SJCRH30 (cell line): ENCODE data around the gene E2F6. TPM values are rescaled to one million over a fixed set of nuclear protein-coding genes. Genes with fewer than 3 reads are reported as not detected.
A peak's percentile ranks its signal among the peaks of the same experiment; 100 is the strongest.

Experiments used
- DNase-seq, 2 experiments: peaks; one replicate each; pipeline ENCODE4 v3.0.0-alpha.2; 2015 to 2020
- H3K27ac ChIP-seq: fragments of 250-450 bp; sonication (Bioruptor Pico); 2 replicates; pipeline ENCODE4 v1.5.1; 2020; ENCODE audit warnings: mild to moderate bottlenecking, moderate library complexity
- H3K27me3 ChIP-seq: fragments of 250-450 bp; sonication (Bioruptor Pico); 2 replicates; pipeline ENCODE4 v1.5.1; 2020; ENCODE audit warnings: mild to moderate bottlenecking, moderate library complexity
- H3K36me3 ChIP-seq: fragments of 250-450 bp; sonication (Bioruptor Pico); 2 replicates; pipeline ENCODE4 v1.5.1; 2020; ENCODE audit warnings: mild to moderate bottlenecking, moderate library complexity
- H3K4me1 ChIP-seq: fragments of 250-450 bp; sonication (Bioruptor Pico); 2 replicates; pipeline ENCODE4 v1.5.1; 2020; ENCODE audit warnings: mild to moderate bottlenecking, moderate library complexity
- H3K4me3 ChIP-seq: fragments of 250-450 bp; sonication (Bioruptor Pico); 2 replicates; pipeline ENCODE4 v1.5.1; 2020; ENCODE audit warnings: mild to moderate bottlenecking, moderate library complexity
- H3K9me3 ChIP-seq: fragments of 250-450 bp; sonication (Bioruptor Pico); replicated peaks from 2 replicates; pipeline ENCODE4 v1.5.1; 2020; ENCODE audit warnings: mild to moderate bottlenecking, moderate library complexity
- total RNA-seq: library from RNA; depleted of rRNA; stranded (reverse); fragments of >200 nt; shearing (Covaris generic); gene quantifications from 2 replicates; pipeline ENCODE4 v1.2.3, GENCODE V29; 2014; rRNA removed

Gene E2F6, protein sequence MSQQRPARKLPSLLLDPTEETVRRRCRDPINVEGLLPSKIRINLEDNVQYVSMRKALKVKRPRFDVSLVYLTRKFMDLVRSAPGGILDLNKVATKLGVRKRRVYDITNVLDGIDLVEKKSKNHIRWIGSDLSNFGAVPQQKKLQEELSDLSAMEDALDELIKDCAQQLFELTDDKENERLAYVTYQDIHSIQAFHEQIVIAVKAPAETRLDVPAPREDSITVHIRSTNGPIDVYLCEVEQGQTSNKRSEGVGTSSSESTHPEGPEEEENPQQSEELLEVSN
- 32.2 and 40.9 TPM in 2 replicates for total RNA-seq

DNA sequence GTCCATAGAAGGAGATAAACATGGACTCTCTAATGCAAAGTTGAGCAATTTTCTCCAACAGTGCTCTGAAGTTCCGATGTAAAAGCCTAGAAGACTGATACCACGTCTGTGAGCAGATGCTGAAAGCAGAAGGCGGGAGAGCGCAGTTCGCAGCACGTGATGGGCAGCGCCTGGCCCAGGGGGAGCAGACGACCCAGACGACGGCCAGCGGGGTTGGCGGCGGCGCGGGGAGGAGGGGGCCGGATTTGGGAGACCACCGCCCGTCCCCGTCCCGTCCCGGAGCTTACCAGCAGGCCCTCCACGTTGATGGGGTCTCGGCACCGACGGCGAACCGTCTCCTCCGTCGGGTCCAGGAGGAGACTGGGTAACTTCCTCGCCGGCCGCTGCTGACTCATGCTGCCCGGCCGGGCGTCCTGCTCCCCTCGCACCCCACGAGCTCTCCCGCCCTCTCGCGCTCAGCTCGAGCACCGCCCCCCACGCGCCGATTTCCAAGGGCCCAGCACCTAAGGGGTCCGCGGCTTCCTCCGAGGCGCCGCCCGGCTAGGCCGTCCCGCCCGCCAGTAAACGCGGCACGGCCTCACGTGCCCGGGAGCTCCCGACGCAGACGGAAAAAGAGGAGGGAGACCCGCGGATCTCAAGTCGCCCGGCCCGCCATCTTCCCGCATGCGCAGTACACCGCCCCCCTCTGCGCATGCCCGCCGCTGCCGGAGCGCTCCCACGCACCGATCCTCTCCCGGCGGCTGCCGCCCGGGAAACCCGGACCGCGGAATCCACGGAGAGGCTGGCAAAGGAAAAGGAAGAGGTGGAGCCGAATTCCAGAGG, at the start of gene E2F6:
E2F6 (minus strand) TSS at position 677 of the 822 bp plus-strand sequence; CDS start at position 395, 282 bp downstream.
- no peaks in the 10 kb centered on the region for H3K9me3 ChIP-seq

DNA sequence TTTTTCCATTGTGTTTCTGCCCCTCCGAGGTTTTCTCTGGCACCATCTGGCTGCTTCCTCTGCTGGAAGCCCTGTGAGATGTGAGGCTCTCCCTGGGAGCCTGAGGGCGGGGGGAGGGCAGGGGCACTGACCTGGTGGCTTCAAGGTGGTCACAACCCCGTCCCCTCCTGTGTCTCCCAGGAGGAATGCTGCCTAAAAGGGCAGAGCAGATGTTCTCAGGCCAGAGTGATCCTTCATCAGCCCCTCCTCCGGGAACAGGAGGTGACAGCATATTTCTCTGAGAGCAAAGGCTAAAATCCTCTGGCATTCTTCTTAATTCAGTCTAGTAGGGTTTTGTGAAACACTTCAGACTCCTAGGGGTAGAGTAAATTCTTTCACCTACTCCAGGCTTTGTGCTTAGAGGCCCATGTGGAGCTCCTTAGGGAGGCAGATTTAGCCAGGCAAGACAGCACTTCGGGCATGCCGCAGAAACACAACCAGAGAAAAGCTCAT, 49.6 kb upstream of the E2F6 start:
- H3K36me3 ChIP-seq: no peaks in the 10 kb centered on the region
- H3K27ac ChIP-seq: no peak overlapping the region
- H3K4me1 ChIP-seq: peaks cover 9% of the 10 kb centered on the region; the same call in 1 of the 2 replicates
- no peaks in the 10 kb centered on the region for H3K27me3 ChIP-seq
- no peak for DNase-seq
- H3K9me3 ChIP-seq: 0 out of 2 replicates have a peak, but pooled peaks cover 2% of the 10 kb centered on the region
- H3K4me3 ChIP-seq: no peak overlapping the region

More for the DNA sequence above, at the start of gene E2F6:
- peak; percentile 96 for DNase-seq
- H3K27me3 ChIP-seq: no peaks in the 10 kb centered on the region
- H3K36me3 ChIP-seq: peaks cover 37% of the 10 kb centered on the region
- peak within 1 kb of the TSS; percentile 74 for H3K4me3 ChIP-seq
- H3K4me1 ChIP-seq: peaks cover 3% of the 10 kb centered on the region; the same call in 1 of the 2 replicates
- peak within 1 kb of the TSS; percentile 92 for H3K27ac ChIP-seq

DNA sequence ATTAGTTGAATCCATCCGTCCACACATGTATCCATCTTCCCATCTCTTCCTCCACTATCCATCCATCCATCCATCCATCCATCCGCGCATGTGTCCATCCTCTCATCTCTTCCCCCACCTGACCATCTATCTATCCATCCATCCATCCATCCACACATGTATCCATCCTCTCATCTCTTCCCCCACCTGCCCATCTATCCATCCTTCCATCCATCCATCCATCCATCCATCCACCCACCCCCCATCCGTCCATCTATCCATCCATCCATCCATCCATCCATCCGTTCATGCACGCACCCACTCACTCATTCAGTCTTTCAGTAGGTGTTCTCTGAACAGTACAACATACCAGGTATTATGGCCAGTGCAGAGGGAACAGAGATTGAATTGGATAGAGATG, 48.9 kb upstream of the E2F6 start:
- Histone ChIP-seq H3K27me3 (no peaks in the 10 kb centered on the region), H3K4me1 (peaks cover 9% of the 10 kb centered on the region; the same call in 1 of the 2 replicates), H3K4me3 (no peak overlapping the region), H3K9me3 (0 out of 2 replicates have a peak, but pooled peaks cover 2% of the 10 kb centered on the region), H3K36me3 (no peaks in the 10 kb centered on the region), H3K27ac (no peak overlapping the region)
- DNase-seq: no peak

DNA sequence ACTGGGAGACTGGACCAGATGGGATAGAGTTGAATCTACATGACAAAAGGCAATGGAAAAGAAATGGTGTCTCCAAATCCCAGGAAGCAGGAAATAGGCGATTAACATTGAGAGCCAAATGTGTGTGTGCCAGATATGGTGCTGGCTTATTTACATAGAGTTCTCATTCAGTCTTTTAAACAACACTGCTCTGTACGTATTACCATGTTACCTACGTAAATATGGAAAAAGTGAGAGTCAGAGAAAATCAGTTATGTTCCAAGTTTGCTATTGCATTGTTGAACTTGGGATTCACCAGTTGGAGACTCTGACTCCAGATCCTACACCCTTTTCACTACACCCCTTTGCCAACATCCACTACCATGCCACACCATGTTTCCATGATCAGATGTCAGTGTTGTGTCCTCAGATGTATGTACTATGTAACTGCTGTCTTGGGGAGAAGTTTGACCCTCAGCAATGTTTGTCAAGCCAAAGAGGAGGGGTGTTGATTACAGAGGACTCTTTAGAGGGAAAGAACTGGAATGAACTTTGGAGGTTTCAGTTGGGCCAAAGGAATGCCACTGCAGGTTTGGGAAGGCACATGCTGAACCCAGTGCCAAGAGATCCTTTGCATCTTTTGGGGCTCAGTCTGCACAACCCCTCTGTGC, 48.2 kb upstream of the E2F6 start:
- no peak for DNase-seq
- H3K9me3 ChIP-seq: 0 out of 2 replicates have a peak, but pooled peaks cover 2% of the 10 kb centered on the region
- H3K27me3 ChIP-seq: no peaks in the 10 kb centered on the region
- H3K4me3 ChIP-seq: no peak overlapping the region
- H3K27ac ChIP-seq: no peak overlapping the region
- peaks cover 9% of the 10 kb centered on the region; the same call in 1 of the 2 replicates for H3K4me1 ChIP-seq
- H3K36me3 ChIP-seq: no peaks in the 10 kb centered on the region

DNA sequence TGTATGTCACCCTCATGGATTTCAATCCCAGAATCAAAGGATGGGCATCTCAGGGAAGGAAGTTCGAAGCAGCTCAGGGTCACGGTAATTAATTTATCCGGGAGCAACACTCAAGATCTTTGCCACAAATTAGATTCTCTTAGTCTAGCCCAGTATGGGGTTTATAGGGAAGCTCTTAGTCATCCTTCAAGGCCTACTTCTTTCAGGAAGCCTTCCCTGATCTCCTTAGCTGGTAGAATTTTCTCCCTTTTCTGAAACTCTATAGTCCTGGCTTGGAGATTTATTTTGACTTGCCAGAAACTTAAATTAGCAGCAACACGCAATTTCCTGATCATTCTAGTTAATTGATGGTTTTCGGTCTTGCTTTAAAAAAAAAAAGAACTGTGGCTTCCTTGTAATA, 47.4 kb upstream of the E2F6 start:
- Histone ChIP-seq H3K27ac (no peak overlapping the region), H3K9me3 (no peaks in the 10 kb centered on the region), H3K4me1 (peaks cover 9% of the 10 kb centered on the region; the same call in 1 of the 2 replicates), H3K4me3 (no peak overlapping the region), H3K36me3 (no peaks in the 10 kb centered on the region), H3K27me3 (no peaks in the 10 kb centered on the region)
- DNase-seq: no peak

DNA sequence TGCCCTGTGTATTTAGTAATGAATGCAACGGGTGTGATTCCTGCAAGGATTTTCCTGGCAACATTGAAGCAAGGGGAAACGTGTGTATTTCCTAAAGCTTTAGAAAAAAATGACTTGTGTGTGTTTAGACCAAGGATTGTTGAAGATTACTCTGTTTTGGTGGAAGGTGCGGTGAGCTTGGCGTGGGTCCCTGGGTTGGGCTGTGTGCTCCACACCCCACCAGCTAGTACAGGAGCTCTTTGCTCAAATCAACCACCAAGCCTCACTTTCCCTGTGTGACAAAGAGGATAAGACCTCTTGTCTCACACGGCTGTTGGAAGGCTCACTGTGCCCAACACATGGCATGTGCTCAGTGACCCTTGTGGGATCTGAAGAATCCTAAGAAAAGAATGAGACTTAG, 46.5 kb upstream of the E2F6 start:
- Histone ChIP-seq H3K9me3 (no peaks in the 10 kb centered on the region), H3K27ac (no peak overlapping the region), H3K36me3 (no peaks in the 10 kb centered on the region), H3K4me3 (no peak overlapping the region), H3K4me1 (peaks cover 13% of the 10 kb centered on the region; the same call in 1 of the 2 replicates), H3K27me3 (no peaks in the 10 kb centered on the region)
- DNase-seq: no peak

DNA sequence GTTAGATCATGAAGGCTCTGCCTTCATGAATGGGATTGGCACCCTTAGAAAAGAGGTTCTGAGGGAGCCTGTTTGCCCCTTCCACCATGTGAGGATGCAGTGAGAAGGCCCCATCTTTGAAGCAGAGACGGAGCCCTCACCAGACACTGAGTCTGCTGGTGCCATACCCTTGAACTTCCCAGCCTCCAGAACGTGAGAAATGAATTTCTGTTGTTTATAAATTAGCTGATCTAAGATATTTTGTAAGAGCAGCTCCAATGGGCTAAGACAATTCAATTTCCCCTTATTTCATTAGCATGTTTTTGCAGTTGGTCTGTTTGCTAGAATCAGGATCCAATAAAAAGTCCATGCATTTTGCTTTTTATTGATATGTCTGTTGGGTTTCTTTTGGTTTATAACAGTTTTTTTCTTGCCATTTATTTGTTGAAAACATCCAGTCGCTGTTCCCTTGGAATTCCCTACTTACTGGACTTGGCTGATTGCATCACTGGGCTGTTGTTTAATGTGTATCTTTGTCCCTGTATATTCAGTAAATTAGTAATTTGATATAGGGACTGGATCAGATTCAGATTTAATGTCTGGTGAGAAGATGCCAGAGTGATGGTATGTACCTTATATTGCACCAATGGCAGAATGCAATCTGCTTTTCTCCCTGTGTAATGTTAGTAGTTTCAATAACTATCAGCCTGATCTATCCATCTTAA, 43.8 kb upstream of the E2F6 start:
- Histone ChIP-seq H3K4me3 (no peak overlapping the region), H3K9me3 (no peaks in the 10 kb centered on the region), H3K27me3 (no peaks in the 10 kb centered on the region), H3K4me1 (peaks cover 32% of the 10 kb centered on the region), H3K27ac (no peak overlapping the region), H3K36me3 (no peaks in the 10 kb centered on the region)
- DNase-seq: no peak

DNA sequence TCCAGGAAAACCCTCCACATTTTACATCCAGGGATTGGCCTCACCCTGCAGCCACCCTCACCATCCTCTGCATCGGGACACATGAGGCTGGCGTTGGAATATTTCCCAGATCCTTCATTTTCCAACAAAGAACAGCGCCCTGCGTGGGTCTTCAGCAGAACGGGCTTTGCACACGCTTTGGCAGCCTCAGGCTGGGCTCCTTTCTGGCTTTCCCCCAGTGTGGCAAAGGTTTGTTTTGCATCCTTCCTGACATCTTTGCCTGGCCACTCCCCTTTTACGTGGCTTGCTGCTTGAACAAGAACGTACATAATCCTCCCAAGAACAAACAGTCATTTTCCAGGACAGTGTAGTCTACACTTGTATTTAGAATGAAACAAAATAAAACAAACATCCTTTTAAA, 42.3 kb upstream of the E2F6 start:
- H3K9me3 ChIP-seq: no peaks in the 10 kb centered on the region
- H3K4me3 ChIP-seq: no peak overlapping the region
- no peak overlapping the region for H3K27ac ChIP-seq
- H3K36me3 ChIP-seq: no peaks in the 10 kb centered on the region
- H3K27me3 ChIP-seq: no peaks in the 10 kb centered on the region
- no peak for DNase-seq
- H3K4me1 ChIP-seq: peaks cover 35% of the 10 kb centered on the region

DNA sequence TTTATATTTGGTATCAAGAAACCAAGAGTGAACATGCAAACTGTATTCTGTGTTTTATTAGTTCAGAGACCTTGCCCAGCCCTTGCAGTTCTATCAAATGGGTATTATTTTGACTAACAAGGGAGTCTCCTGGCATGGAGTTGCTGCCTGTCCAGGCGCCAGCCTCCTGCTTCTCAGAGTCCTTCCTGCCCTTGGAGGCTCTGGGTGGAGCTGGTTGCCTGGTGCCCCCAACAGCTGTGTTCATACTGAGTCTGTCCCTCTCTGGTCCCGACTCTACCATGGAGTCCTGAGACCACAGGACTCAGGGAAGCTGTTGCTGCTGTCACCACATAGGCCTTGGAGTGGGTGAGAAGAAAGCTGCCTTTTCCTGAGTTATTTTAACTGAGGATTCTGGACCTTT, 41.6 kb upstream of the E2F6 start:
- no peak overlapping the region for H3K4me3 ChIP-seq
- H3K27me3 ChIP-seq: no peaks in the 10 kb centered on the region
- no peak overlapping the region for H3K27ac ChIP-seq
- DNase-seq: no peak
- H3K4me1 ChIP-seq: peaks cover 28% of the 10 kb centered on the region
- no peaks in the 10 kb centered on the region for H3K9me3 ChIP-seq
- H3K36me3 ChIP-seq: no peaks in the 10 kb centered on the region

DNA sequence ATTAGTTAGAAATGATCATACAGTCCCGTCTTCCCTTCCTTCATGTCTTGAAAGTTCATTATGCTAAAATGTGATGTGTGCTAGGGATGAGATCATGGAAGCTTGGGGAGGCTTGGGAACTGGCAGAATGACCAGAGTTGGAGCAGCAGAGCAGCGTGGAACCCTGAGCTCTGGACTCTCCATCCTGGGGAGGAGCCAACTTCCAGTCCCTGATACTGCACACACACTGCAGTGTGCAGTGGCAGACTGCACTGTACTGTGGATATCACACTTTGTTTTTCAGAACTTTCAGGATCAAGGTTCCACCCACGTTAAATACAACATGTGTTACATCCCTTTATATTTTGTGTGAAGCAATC, 40.6 kb upstream of the E2F6 start:
- no peak overlapping the region for H3K4me3 ChIP-seq
- peaks cover 28% of the 10 kb centered on the region for H3K4me1 ChIP-seq
- no peaks in the 10 kb centered on the region for H3K36me3 ChIP-seq
- no peaks in the 10 kb centered on the region for H3K9me3 ChIP-seq
- H3K27ac ChIP-seq: no peak overlapping the region
- no peak for DNase-seq
- H3K27me3 ChIP-seq: no peaks in the 10 kb centered on the region

DNA sequence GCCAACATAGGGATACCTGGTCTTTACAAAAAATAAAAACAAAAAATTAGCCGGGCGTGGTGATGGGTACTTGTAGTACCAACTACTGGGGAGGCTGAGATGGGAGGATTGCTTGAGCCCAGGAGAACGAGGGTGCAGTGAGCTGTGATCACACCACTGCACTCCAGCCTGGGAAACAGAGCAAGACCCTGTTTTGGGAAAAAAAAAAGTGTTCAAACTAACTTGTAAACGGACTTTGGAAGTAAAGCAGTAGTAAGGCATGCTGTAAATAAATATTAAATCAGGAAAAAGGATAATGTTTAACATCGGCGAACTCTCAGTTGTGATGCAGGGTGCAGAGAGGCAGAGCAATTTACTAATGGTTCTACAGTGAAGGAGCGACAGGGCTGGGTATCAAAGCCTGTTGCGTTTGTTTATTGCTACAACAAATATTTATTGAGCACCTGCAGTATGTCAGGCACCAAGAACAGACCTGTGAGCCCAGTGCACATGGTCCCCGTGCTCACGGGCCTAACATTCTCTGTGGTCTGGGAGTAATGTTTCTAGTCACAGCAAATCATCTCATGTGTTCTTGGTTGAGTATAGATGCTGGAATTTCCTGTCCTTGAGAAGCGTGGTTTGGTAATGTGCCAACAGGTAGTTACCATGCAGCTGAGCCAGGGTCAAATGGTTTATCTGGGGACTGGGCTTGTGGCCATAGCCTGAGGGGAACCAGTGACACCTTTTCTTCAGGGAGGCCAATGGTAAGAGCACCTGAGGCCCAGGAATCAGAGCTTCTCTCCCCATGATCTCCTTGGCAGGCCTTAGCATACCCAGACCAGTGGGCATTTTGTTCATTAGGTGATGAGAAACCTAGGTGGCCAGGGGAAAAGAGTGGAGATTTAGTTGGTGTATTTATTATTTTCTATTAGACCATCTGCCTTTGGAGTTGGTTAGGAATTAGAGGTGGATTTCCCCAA, 40.0 kb upstream of the E2F6 start:
- H3K27me3 ChIP-seq: no peaks in the 10 kb centered on the region
- H3K4me3 ChIP-seq: no peak overlapping the region
- H3K27ac ChIP-seq: no peak overlapping the region
- H3K9me3 ChIP-seq: no peaks in the 10 kb centered on the region
- H3K36me3 ChIP-seq: no peaks in the 10 kb centered on the region
- H3K4me1 ChIP-seq: peaks cover 28% of the 10 kb centered on the region
- DNase-seq: peak; percentile 35 to 59

DNA sequence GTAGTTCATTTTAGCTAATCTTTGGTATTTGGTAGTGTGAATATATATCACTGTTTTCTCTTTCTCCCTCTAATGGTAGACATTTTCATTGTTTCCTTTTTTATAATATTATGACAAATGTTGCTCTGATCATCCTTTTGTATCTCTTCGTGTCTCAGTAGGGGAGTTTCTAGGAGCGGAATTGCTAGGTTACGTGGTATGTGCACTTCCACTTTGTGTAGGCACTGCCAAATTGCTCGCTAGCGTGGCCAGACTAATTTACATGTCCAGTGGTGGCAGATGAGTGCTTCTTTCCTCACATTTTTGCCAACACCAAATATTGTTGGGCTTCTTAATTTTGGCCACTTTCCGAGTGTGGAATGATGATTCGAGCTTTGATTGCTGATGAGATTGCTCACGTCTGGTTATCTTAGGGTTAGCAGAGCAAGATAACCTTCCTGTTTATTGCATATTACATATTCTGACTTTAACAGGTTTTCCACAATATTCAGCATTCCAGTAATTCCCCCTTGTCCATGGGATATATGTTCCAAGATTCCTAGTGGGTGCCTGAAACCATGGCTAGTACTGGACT, 37.5 kb upstream of the E2F6 start:
- Histone ChIP-seq H3K36me3 (no peaks in the 10 kb centered on the region), H3K4me3 (no peak overlapping the region), H3K9me3 (no peaks in the 10 kb centered on the region), H3K4me1 (peaks cover 38% of the 10 kb centered on the region), H3K27me3 (no peaks in the 10 kb centered on the region), H3K27ac (no peak overlapping the region)
- no peak for DNase-seq

DNA sequence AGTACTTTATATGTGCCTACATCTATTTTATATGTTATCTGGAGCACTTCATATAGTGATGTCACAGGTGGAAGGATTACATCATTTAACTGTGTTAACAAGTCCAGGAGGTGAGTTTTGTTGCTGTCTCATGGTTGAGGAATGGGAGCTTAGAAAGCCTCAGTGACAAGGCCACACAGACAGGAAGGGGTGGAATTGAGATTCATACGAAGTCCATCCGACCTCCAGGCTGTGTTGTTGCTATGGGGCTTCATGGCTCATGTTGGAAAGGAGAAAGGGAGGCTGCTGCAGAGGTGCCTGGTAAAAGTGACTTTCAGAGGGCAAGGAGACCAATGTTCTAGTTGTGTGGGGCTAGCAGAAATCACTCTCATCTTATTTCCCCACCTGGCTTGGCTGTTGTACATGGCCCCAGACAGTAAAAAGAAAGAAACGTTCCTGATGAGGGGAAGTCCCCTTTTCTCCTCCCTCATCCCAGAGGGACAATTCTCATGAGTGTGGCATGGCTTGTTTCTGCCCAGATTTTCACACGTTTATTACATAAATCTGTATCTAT, 36.9 kb upstream of the E2F6 start:
- no peak for DNase-seq

More for the DNA sequence above, 36.9 kb upstream of the E2F6 start:
- no peaks in the 10 kb centered on the region for H3K27me3 ChIP-seq
- peaks cover 43% of the 10 kb centered on the region for H3K4me1 ChIP-seq
- H3K27ac ChIP-seq: no peak overlapping the region
- H3K36me3 ChIP-seq: no peaks in the 10 kb centered on the region
- H3K4me3 ChIP-seq: no peak overlapping the region
- no peaks in the 10 kb centered on the region for H3K9me3 ChIP-seq
